ENCODE measurements around the gene GABARAP.
A peak's percentile ranks its signal among the peaks of the same experiment; 100 is the strongest.

The GABARAP gene

DNA sequence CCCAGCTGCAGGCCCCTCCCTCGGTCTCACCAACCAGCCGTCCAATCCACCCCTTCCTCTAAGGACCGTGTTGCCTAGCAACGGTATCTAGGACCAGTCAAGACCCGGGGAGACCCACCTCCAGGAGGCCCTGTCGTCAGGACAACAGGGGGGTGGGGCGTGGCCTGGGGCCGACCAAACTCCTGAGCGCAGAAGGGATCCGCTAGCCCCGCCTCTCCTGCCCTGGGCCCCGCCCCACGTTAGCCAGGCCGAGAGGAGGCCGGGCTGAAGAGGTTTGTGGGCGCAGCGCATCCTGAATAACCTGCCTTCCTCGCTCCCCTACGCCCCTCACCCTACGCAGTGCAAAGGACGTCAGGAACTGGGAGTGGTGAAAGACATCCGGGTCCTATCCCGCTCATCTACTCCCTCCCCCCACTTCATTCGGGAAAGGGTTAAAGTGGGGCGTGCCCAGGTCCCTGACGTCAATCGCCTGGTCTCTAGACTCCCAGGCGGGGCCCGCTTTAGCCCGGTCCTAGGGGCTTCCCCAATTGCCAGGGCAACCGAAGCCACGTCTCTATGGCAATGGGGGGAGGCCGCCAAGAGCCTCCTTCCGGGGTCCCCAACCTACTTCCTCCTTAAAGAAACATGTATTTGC is 37.3 kb downstream of the GABARAP start:
- peak; percentile 99 for DNase-seq

GRCh38 chr17:7204336-7204735 is 37.9 kb downstream of the GABARAP start:
- DNase-seq, result no peak

DNA sequence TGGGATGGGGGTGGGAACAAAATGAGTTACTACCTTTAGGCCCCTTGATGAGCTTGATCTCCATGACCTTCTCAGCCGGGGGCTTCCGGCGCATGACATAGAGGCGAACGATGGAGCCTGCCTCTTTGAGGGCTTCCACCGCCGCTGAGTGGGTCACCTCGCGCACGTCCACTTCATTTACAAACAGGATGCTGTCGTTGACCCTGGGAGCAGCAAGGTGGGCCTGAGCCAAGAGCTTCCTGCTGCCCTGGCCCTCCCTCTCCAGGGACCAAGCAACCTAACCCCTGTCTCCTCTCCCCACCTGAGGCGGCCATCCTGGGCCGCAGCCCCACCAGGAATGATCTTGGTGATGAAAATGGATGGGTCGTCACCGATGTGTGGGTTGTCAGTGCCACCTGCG is 38.9 kb downstream of the GABARAP start:
- DNase-seq, result no peak

DNA sequence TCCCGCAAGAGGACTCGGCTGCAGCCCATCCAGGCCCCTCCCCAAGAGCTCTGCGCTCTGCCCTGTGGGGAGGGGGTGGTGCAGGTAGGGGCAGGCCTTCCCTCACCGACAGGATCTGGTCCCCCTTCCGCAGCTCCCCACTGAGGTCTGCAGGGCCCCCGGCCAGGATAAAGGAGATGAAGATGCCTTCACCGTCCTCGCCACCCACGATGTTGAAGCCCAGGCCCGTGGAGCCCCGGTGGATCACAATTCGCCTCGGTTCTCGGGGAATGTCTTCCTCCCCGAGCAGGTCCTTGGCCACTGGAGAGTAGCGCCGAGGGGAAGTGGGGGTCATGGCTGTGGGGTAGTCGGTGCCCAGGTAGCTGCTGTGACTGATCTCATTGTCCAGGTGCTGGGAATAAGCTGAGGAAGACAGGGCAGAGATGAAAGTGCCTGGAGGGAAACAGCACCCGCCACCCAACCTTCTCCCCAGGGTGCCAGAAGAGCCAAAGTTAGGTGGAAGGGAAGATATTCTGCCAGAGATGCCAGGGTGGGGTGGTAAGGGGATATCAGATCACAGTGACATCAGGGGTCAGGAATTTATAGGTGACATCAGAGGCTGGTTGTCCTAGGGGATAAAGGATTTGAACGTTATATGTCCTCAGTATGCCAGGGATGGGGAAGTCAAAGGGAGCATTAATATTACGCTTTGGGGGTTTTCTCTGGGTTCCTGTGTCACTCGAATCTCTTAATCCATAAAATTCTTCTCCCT is 45.4 kb downstream of the GABARAP start:
- no peak for DNase-seq

GRCh38 chr17:7195971-7196370 is 46.3 kb downstream of the GABARAP start:
- DNase-seq, result no peak

DNA sequence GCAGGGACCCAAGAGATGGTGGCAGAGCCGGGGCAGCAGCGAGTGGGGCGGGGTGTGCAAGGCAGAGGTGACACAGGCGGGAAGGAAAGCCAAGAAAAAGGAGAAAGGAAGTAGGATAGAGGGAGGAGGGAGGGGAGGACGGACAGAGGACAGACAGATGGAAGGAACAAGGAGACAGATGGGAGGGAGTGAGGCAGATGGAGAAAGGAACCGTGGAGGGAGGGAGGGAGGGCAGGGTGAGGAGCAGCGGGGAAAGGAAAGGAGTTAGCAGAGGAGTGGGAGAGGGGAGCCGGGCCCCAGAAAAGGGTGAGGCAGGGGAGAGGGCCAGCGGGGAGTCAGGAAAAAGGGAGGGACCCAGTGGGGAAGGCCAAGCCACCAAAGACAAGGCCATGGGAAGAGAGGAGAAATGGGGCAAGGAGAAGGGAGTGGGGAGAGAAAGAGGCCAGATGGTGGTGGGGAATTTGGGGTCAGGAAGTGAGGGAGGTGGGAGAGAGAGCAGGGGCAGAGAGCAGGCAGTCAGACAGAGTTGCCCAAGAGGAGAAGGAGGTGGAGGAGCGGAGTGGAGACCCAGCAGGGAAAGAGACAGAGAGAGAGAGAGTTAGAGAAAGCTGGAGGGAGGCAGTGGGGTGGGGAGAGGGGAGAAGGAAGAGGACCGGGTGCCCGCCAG is 49.8 kb downstream of the GABARAP start:
- DNase-seq, result no peak

GRCh38 chr17:7191571-7192270 is 50.5 kb downstream of the GABARAP start:
- peak; percentile 33 for DNase-seq

DNA sequence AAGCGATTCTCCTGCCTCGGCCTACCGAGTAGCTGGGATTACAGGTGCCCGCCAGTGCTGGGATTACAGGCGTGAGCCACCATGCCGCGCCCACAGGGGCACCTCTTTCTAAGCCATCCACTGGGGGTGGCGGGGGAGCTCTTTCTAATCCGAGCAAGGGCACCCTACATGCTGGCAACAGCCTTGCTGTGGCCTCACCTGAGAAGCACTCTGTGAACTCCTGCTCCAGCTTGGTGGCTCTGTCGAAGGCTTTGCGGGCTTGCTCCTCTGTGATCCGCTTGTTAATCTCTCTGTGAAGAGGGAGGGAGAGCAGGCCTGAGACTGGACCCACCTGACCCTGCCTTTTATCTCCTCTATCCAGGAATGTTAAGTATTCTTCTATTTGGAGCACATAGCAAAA is 51.2 kb downstream of the GABARAP start:
- no peak for DNase-seq

DNA sequence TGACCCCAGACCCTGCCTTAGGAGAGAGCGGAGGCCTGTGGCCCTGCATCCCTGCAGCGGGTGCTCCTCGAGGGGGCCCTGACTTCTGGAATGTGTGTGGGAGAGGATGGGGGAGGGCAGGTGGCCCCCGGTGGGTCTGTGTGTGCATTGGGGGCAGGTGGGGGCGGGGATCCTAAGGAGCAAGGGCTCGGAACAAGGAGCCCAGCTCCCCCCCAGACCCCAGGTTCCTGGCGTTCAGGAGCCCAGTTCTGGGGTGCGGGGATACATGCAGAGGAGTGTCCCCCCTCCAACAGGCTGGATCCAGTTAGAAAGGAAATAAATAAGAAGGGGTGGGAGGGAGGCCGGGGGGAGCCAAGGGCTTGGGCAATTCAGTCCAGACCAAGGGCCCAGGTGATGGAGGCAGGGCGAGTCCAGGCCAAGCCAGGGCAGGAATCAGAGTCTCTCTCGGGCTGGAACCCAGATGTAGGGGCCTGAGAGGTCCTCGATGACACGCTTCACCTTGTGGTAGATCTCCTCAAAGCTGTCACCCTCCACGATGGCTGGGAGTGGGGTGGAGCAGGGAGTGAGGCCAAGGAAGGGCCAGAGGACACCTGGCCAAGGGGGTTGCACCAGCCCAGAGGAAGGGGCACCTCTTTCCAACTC is 51.9 kb downstream of the GABARAP start:
- no peak for DNase-seq

Data from CD4-positive, alpha-beta T cell treated with Interleukin-10 for 1 hour (primary cell).